ENCODE measurements around the gene GPR35. TPM values are rescaled to one million over a fixed set of nuclear protein-coding genes. Genes with fewer than 3 reads are reported as not detected.

The GPR35 gene
- total RNA-seq, 1 experiment from 2014 or later: 4.2 TPM

DNA sequence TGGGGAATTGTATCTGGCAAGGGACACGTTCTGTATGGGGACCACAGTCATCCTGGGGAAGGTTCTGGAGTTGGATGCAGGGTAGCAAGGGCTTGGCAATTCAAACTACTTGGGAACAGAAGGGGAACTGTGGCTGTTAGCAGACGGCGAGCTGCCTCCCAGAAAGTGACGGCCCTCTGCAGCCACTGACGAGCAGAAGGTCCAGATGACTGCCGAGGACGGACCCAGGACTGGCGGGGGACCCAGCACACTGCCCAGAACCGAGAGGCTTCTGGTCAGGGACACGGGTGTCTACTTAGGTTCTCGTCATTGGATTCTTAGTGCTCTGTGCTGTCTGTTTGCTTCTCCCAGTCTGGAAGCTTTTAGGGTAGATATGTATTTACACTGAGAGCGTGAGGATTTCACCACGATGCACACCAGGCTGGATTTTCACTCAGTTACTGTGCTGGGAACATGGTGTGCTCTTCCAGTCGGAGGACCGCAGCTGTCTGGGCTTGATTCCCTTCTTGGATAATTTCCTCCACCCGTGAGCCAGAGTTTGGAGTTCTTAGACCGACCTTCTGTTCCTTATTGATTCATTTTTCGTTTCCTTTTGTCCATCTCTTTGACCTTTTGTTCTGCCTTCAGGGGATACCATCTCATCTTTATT lies 13.4 kb downstream of the GPR35 start:
- no peak for DNase-seq (ENCODE audit: low read depth, low spot score)
- ChIA-PET RAD21 (ENCODE audit: low non-redundant PET in 1 of 2, low total read pairs in 2 of 2, uncharacterized antibody in 2 of 2, unreplicated experiment in 2 of 2) (no interaction called here), CTCF (no interaction called here), POLR2A (no interaction called here)
- Histone ChIP-seq H3K27ac (ENCODE audit: low read depth, low read length) (no peak overlapping the region), H3K4me3 (replicated peaks in 1 of 2; ENCODE audit: low read depth in 1 of 2, low read length in 2 of 2) (no peak overlapping the region), H3K9me3 (ENCODE audit: control insufficient read depth in 1 of 2, insufficient read depth in 1 of 2, low read depth in 1 of 2, low read length in 2 of 2) (peaks cover 4 to 5% of the 10 kb centered on the region in 2 experiments; a peak in 2 of 4 replicates), H3K27me3 (ENCODE audit: insufficient read depth, low read length) (peaks cover 10% of the 10 kb centered on the region; the same call in 1 of the 2 replicates), H3K4me2 (ENCODE audit: low read length) (no peak overlapping the region), H3K36me3 (ENCODE audit: control insufficient read depth in 1 of 2, insufficient read depth in 2 of 2, low read length in 2 of 2) (no peaks in the 10 kb centered on the region), H3K9ac (ENCODE audit: low read length) (no peak overlapping the region), H3K4me1 (ENCODE audit: control insufficient read depth in 1 of 2, insufficient read depth in 2 of 2, low read length in 2 of 2) (no peaks in the 10 kb centered on the region), H3K9me2 (ENCODE audit: insufficient read depth) (no peaks in the 10 kb centered on the region), H3K79me2 (ENCODE audit: insufficient read depth, low read length) (no peaks in the 10 kb centered on the region), H4K20me1 (ENCODE audit: insufficient read depth) (no peaks in the 10 kb centered on the region), H2AFZ (ENCODE audit: low read depth, low read length, poor library complexity, severe bottlenecking) (no peak overlapping the region)
- TF ChIP-seq, protein P1, sequence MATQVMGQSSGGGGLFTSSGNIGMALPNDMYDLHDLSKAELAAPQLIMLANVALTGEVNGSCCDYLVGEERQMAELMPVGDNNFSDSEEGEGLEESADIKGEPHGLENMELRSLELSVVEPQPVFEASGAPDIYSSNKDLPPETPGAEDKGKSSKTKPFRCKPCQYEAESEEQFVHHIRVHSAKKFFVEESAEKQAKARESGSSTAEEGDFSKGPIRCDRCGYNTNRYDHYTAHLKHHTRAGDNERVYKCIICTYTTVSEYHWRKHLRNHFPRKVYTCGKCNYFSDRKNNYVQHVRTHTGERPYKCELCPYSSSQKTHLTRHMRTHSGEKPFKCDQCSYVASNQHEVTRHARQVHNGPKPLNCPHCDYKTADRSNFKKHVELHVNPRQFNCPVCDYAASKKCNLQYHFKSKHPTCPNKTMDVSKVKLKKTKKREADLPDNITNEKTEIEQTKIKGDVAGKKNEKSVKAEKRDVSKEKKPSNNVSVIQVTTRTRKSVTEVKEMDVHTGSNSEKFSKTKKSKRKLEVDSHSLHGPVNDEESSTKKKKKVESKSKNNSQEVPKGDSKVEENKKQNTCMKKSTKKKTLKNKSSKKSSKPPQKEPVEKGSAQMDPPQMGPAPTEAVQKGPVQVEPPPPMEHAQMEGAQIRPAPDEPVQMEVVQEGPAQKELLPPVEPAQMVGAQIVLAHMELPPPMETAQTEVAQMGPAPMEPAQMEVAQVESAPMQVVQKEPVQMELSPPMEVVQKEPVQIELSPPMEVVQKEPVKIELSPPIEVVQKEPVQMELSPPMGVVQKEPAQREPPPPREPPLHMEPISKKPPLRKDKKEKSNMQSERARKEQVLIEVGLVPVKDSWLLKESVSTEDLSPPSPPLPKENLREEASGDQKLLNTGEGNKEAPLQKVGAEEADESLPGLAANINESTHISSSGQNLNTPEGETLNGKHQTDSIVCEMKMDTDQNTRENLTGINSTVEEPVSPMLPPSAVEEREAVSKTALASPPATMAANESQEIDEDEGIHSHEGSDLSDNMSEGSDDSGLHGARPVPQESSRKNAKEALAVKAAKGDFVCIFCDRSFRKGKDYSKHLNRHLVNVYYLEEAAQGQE (IDR thresholded peaks at IDR 0.05; ENCODE audit: low read depth): no peak
- no peak for TF ChIP-seq SP1 (IDR thresholded peaks at IDR 0.05; ENCODE audit: low read depth)
- no peak for TF ChIP-seq YY1 (IDR thresholded peaks at IDR 0.05; ENCODE audit: extremely low read depth, insufficient replicate concordance, low read depth, low read length)
- TF ChIP-seq SRF (IDR thresholded peaks at IDR 0.05; ENCODE audit: low read depth): no peak
- TF ChIP-seq POLR2AphosphoS5 (IDR thresholded peaks at IDR 0.05; ENCODE audit: low read depth, low read length): no peak
- no peak for TF ChIP-seq ZFX (IDR thresholded peaks at IDR 0.05)
- TF ChIP-seq, protein P2, sequence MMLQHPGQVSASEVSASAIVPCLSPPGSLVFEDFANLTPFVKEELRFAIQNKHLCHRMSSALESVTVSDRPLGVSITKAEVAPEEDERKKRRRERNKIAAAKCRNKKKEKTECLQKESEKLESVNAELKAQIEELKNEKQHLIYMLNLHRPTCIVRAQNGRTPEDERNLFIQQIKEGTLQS (IDR thresholded peaks at IDR 0.05): no peak
- TF ChIP-seq, protein P3, sequence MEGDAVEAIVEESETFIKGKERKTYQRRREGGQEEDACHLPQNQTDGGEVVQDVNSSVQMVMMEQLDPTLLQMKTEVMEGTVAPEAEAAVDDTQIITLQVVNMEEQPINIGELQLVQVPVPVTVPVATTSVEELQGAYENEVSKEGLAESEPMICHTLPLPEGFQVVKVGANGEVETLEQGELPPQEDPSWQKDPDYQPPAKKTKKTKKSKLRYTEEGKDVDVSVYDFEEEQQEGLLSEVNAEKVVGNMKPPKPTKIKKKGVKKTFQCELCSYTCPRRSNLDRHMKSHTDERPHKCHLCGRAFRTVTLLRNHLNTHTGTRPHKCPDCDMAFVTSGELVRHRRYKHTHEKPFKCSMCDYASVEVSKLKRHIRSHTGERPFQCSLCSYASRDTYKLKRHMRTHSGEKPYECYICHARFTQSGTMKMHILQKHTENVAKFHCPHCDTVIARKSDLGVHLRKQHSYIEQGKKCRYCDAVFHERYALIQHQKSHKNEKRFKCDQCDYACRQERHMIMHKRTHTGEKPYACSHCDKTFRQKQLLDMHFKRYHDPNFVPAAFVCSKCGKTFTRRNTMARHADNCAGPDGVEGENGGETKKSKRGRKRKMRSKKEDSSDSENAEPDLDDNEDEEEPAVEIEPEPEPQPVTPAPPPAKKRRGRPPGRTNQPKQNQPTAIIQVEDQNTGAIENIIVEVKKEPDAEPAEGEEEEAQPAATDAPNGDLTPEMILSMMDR (IDR thresholded peaks at IDR 0.05 in 2 of 3, conservative IDR thresholded peaks at IDR 0.05 in 1 of 3; ENCODE audit: borderline replicate concordance in 1 of 3, insufficient read depth in 1 of 3, low read depth in 2 of 3, low read length in 2 of 3): no peak
- no peak for TF ChIP-seq CEBPB (IDR thresholded peaks at IDR 0.05; ENCODE audit: low read depth)
- TF ChIP-seq, protein P4, sequence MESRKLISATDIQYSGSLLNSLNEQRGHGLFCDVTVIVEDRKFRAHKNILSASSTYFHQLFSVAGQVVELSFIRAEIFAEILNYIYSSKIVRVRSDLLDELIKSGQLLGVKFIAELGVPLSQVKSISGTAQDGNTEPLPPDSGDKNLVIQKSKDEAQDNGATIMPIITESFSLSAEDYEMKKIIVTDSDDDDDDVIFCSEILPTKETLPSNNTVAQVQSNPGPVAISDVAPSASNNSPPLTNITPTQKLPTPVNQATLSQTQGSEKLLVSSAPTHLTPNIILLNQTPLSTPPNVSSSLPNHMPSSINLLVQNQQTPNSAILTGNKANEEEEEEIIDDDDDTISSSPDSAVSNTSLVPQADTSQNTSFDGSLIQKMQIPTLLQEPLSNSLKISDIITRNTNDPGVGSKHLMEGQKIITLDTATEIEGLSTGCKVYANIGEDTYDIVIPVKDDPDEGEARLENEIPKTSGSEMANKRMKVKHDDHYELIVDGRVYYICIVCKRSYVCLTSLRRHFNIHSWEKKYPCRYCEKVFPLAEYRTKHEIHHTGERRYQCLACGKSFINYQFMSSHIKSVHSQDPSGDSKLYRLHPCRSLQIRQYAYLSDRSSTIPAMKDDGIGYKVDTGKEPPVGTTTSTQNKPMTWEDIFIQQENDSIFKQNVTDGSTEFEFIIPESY (IDR thresholded peaks at IDR 0.05; ENCODE audit: extremely low read depth, insufficient replicate concordance, low read length): no peak
- no peak for TF ChIP-seq EGR1 (IDR thresholded peaks at IDR 0.05; ENCODE audit: low read depth)
- no peak for TF ChIP-seq TCF7L2 (IDR thresholded peaks at IDR 0.05; ENCODE audit: borderline replicate concordance, extremely low read depth, insufficient read depth, insufficient read length)
- no peak for TF ChIP-seq SIN3A (IDR thresholded peaks at IDR 0.05; ENCODE audit: low read depth)
- no peak for TF ChIP-seq RAD21 (IDR thresholded peaks at IDR 0.05; ENCODE audit: low read depth)
- no peak for TF ChIP-seq JUND (IDR thresholded peaks at IDR 0.05)
- no TSS peak for BruUV-seq (replicated peaks)
- ATAC-seq: no peak
- intact Hi-C loops (cut with micrococcal nuclease): loop anchor here (1.0 kb wide), 1 partner anchor 32 kb away; no protein-coding TSS in a partner anchor

All from HCT116 (cell line).